BJ (cell line): ENCODE measurements around the gene ATAD3B. TPM values are rescaled to one million over a fixed set of nuclear protein-coding genes. Genes with fewer than 3 reads are reported as not detected.

Experiments used
- CTCF ChIA-PET: fragments of 350-600 bp; formaldehyde crosslinking; extraction: SDS; loops from one replicate; lab custom pipeline; 2021; ENCODE audit warnings: antibody characterized with exemption, inconsistent platforms; lab: Yijun Ruan, JAX
- POLR2A ChIA-PET: fragments of 300-600 bp; sonication (Branson Sonifier 250); formaldehyde crosslinking; extraction: SDS; loops from one replicate; lab custom pipeline; 2021; ENCODE audit warnings: antibody characterized with exemption; lab: Charles Lee
- DNase-seq: peaks from one replicate; pipeline ENCODE4 v3.0.0-alpha.2; 2011; ENCODE audit warnings: low read depth
- H3K27me3 ChIP-seq: 2 replicates; pipeline ENCODE4 v1.6.0; 2011; ENCODE audit warnings: low read length; ENCODE audit not compliant: control insufficient read depth, insufficient read depth
- H3K36me3 ChIP-seq: 2 replicates; pipeline ENCODE4 v1.5.1; 2011; ENCODE audit warnings: low read length; ENCODE audit not compliant: control insufficient read depth, insufficient read depth
- H3K4me3 ChIP-seq: 2 replicates; pipeline ENCODE4 v1.5.1; 2011; ENCODE audit warnings: low read depth, mild to moderate bottlenecking, control low read depth, low read length
- polyA plus RNA-seq: library from polyadenylated mRNA; depleted of rRNA; stranded (reverse); fragments of >200 nt; gene quantifications from 2 replicates; pipeline ENCODE4 v1.2.3, GENCODE V29; 2011
- TF ChIP-seq, protein P1 (sequence below): IDR thresholded peaks from 2 replicates; pipeline ENCODE4 v1.5.1; 2011; ENCODE audit warnings: low read depth, mild to moderate bottlenecking, control low read depth, inconsistent platforms, low read length, moderate library complexity; ENCODE audit not compliant: insufficient read depth

The ATAD3B gene
- polyA plus RNA-seq, 1 experiment = 12.5 TPM

- no peaks in the 10 kb centered on the region for H3K27me3 ChIP-seq
- TF ChIP-seq, protein P1, sequence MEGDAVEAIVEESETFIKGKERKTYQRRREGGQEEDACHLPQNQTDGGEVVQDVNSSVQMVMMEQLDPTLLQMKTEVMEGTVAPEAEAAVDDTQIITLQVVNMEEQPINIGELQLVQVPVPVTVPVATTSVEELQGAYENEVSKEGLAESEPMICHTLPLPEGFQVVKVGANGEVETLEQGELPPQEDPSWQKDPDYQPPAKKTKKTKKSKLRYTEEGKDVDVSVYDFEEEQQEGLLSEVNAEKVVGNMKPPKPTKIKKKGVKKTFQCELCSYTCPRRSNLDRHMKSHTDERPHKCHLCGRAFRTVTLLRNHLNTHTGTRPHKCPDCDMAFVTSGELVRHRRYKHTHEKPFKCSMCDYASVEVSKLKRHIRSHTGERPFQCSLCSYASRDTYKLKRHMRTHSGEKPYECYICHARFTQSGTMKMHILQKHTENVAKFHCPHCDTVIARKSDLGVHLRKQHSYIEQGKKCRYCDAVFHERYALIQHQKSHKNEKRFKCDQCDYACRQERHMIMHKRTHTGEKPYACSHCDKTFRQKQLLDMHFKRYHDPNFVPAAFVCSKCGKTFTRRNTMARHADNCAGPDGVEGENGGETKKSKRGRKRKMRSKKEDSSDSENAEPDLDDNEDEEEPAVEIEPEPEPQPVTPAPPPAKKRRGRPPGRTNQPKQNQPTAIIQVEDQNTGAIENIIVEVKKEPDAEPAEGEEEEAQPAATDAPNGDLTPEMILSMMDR = no peak
- no peak for DNase-seq
- H3K36me3 ChIP-seq = peaks cover 25% of the 10 kb centered on the region
- POLR2A ChIA-PET = no interaction called here
- peak overlapping the region; percentile 66 for H3K4me3 ChIP-seq
- CTCF ChIA-PET = no interaction called here
These were observed 69.5 kb downstream of the ATAD3B start for GRCh38 chr1:1540818-1541628.

GRCh38 chr1:1541956-1542765 is 70.6 kb downstream of the ATAD3B start:
- no peak overlapping the region for H3K4me3 ChIP-seq
- DNase-seq = no peak
- TF ChIP-seq, protein P1 = no peak
- POLR2A ChIA-PET = no interaction called here
- H3K36me3 ChIP-seq = peaks cover 25% of the 10 kb centered on the region
- H3K27me3 ChIP-seq = no peaks in the 10 kb centered on the region
- CTCF ChIA-PET = no interaction called here

- TF ChIP-seq, protein P1 = no peak
- ChIA-PET POLR2A (no interaction called here), CTCF (no interaction called here)
- Histone ChIP-seq H3K36me3 (peaks cover 24% of the 10 kb centered on the region), H3K27me3 (no peaks in the 10 kb centered on the region), H3K4me3 (no peak overlapping the region)
- DNase-seq = no peak
These were observed 71.5 kb downstream of the ATAD3B start for GRCh38 chr1:1542766-1543705.

GRCh38 chr1:1543706-1544099 is 72.1 kb downstream of the ATAD3B start:
- TF ChIP-seq, protein P1 = no peak
- Histone ChIP-seq H3K4me3 (no peak overlapping the region), H3K27me3 (no peaks in the 10 kb centered on the region), H3K36me3 (peaks cover 22% of the 10 kb centered on the region)
- no peak for DNase-seq
- POLR2A ChIA-PET = no interaction called here
- CTCF ChIA-PET = no interaction called here
